IPS DF 6.9 (cell line): ENCODE measurements around the gene ANKRD23.

ENCODE experiments used
- DNase-seq: peaks from one replicate; pipeline ENCODE4 v3.0.0-alpha.2; 2013; ENCODE audit warnings: low read depth, low spot score
- H3K27ac ChIP-seq: one replicate; pipeline ENCODE4 v1.5.1; 2013; ENCODE audit warnings: low read length, control low read depth
- H3K27me3 ChIP-seq: 2 replicates; pipeline ENCODE4 v1.6.1; 2013; ENCODE audit warnings: mild to moderate bottlenecking, low read length; ENCODE audit not compliant: control insufficient read depth, insufficient read depth
- H3K36me3 ChIP-seq: 2 replicates; pipeline ENCODE4 v1.6.1; 2013; ENCODE audit warnings: low read length; ENCODE audit not compliant: control insufficient read depth, insufficient read depth
- H3K4me1 ChIP-seq: 2 replicates; pipeline ENCODE4 v1.6.1; 2013; ENCODE audit warnings: low read length; ENCODE audit not compliant: control insufficient read depth, insufficient read depth
- H3K4me3 ChIP-seq: 2 replicates; pipeline ENCODE4 v1.5.1; 2013; ENCODE audit warnings: mild to moderate bottlenecking, low read length
- H3K9me3 ChIP-seq: 2 replicates; pipeline ENCODE4 v1.6.1; 2013; ENCODE audit warnings: low read length, inconsistent platforms; ENCODE audit not compliant: control insufficient read depth, insufficient read depth
- WGBS: extraction: QIAGEN DNeasy Blood & Tissue Kit; methylation state at CpG from one replicate; pipeline ENCODE4 v1.1.7; 2013; ENCODE audit warnings: mixed read lengths, missing lambda C conversion rate; ENCODE audit not compliant: insufficient read length, insufficient coverage; 5-methylcytosine and 5-hydroxymethylcytosine counted together

The ANKRD23 gene

GRCh38 chr2:96884299-96885094 is 40.7 kb upstream of the ANKRD23 start:
- Histone ChIP-seq H3K4me1 (peaks cover 17% of the 10 kb centered on the region), H3K27ac (no peak overlapping the region), H3K4me3 (no peak overlapping the region), H3K27me3 (no peaks in the 10 kb centered on the region), H3K9me3 (no peaks in the 10 kb centered on the region), H3K36me3 (no peaks in the 10 kb centered on the region)
- no CpG with 5 or more reads among the region's 19 CpGs for WGBS
- DNase-seq: no peak

- no CpG with 5 or more reads among the region's 9 CpGs for WGBS
- H3K4me3 ChIP-seq: no peak overlapping the region
- H3K27ac ChIP-seq: no peak overlapping the region
- H3K4me1 ChIP-seq: peaks cover 17% of the 10 kb centered on the region
- H3K27me3 ChIP-seq: no peaks in the 10 kb centered on the region
- no peaks in the 10 kb centered on the region for H3K36me3 ChIP-seq
- no peak for DNase-seq
- H3K9me3 ChIP-seq: no peaks in the 10 kb centered on the region
Observed at GRCh38 chr2:96883306-96883705, 39.5 kb upstream of the ANKRD23 start.

- H3K27ac ChIP-seq: no peak overlapping the region
- no peak for DNase-seq
- no peak overlapping the region for H3K4me3 ChIP-seq
- H3K9me3 ChIP-seq: no peaks in the 10 kb centered on the region
- no CpG with 5 or more reads among the region's 8 CpGs for WGBS
- H3K4me1 ChIP-seq: peaks cover 17% of the 10 kb centered on the region
- H3K27me3 ChIP-seq: no peaks in the 10 kb centered on the region
- H3K36me3 ChIP-seq: no peaks in the 10 kb centered on the region
Observed at GRCh38 chr2:96882906-96883305, 39.1 kb upstream of the ANKRD23 start.

GRCh38 chr2:96882230-96882629 is 38.4 kb upstream of the ANKRD23 start:
- no peaks in the 10 kb centered on the region for H3K27me3 ChIP-seq
- no CpG with 5 or more reads among the region's 12 CpGs for WGBS
- no peaks in the 10 kb centered on the region for H3K36me3 ChIP-seq
- no peak overlapping the region for H3K27ac ChIP-seq
- H3K9me3 ChIP-seq: no peaks in the 10 kb centered on the region
- peaks cover 18% of the 10 kb centered on the region for H3K4me1 ChIP-seq
- no peak overlapping the region for H3K4me3 ChIP-seq
- no peak for DNase-seq

- H3K4me3 ChIP-seq: no peak overlapping the region
- peaks cover 18% of the 10 kb centered on the region for H3K4me1 ChIP-seq
- H3K27me3 ChIP-seq: no peaks in the 10 kb centered on the region
- no peak for DNase-seq
- H3K36me3 ChIP-seq: no peaks in the 10 kb centered on the region
- no CpG with 5 or more reads among the region's 10 CpGs for WGBS
- H3K9me3 ChIP-seq: no peaks in the 10 kb centered on the region
- H3K27ac ChIP-seq: no peak overlapping the region
Observed at GRCh38 chr2:96881349-96882195, 37.8 kb upstream of the ANKRD23 start.

- Histone ChIP-seq H3K4me3 (no peak overlapping the region), H3K4me1 (peaks cover 22% of the 10 kb centered on the region), H3K9me3 (no peaks in the 10 kb centered on the region), H3K27ac (no peak overlapping the region), H3K27me3 (no peaks in the 10 kb centered on the region), H3K36me3 (no peaks in the 10 kb centered on the region)
- DNase-seq: no peak
- no CpG with 5 or more reads among the region's 6 CpGs for WGBS
Observed at GRCh38 chr2:96880891-96881273, 37.1 kb upstream of the ANKRD23 start.

GRCh38 chr2:96879545-96880040 is 35.8 kb upstream of the ANKRD23 start:
- DNase-seq: no peak
- Histone ChIP-seq H3K27me3 (no peaks in the 10 kb centered on the region), H3K36me3 (no peaks in the 10 kb centered on the region), H3K27ac (no peak overlapping the region), H3K4me3 (no peak overlapping the region), H3K4me1 (peaks cover 24% of the 10 kb centered on the region), H3K9me3 (no peaks in the 10 kb centered on the region)
- no CpG with 5 or more reads among the region's 18 CpGs for WGBS

GRCh38 chr2:96878796-96879544 is 35.1 kb upstream of the ANKRD23 start:
- Histone ChIP-seq H3K27me3 (no peaks in the 10 kb centered on the region), H3K9me3 (no peaks in the 10 kb centered on the region), H3K36me3 (no peaks in the 10 kb centered on the region), H3K4me3 (no peak overlapping the region), H3K4me1 (peaks cover 24% of the 10 kb centered on the region), H3K27ac (no peak overlapping the region)
- no peak for DNase-seq
- WGBS: no CpG with 5 or more reads among the region's 22 CpGs

- Histone ChIP-seq H3K9me3 (no peaks in the 10 kb centered on the region), H3K27ac (no peak overlapping the region), H3K27me3 (no peaks in the 10 kb centered on the region), H3K4me1 (peaks cover 24% of the 10 kb centered on the region), H3K36me3 (no peaks in the 10 kb centered on the region), H3K4me3 (no peak overlapping the region)
- no CpG with 5 or more reads among the region's 7 CpGs for WGBS
- no peak for DNase-seq
Observed at GRCh38 chr2:96878171-96878570, 34.4 kb upstream of the ANKRD23 start.

GRCh38 chr2:96877631-96878092 is 33.8 kb upstream of the ANKRD23 start:
- H3K9me3 ChIP-seq: no peaks in the 10 kb centered on the region
- H3K4me1 ChIP-seq: peaks cover 22% of the 10 kb centered on the region
- no peak for DNase-seq
- H3K27me3 ChIP-seq: no peaks in the 10 kb centered on the region
- no peaks in the 10 kb centered on the region for H3K36me3 ChIP-seq
- no CpG with 5 or more reads among the region's 15 CpGs for WGBS
- H3K27ac ChIP-seq: no peak overlapping the region
- H3K4me3 ChIP-seq: no peak overlapping the region
